ENCODE data around the gene KLB.

The KLB gene

GRCh38 chr4:39452153-39452859, 45.6 kb downstream of the KLB start:
- Histone ChIP-seq H3K27ac (ENCODE audit: low read depth, low read length) (no peak overlapping the region), H4K20me1 (ENCODE audit: control insufficient read depth, insufficient read depth, low read depth, low read length) (peaks cover 51% of the 10 kb centered on the region)

DNA sequence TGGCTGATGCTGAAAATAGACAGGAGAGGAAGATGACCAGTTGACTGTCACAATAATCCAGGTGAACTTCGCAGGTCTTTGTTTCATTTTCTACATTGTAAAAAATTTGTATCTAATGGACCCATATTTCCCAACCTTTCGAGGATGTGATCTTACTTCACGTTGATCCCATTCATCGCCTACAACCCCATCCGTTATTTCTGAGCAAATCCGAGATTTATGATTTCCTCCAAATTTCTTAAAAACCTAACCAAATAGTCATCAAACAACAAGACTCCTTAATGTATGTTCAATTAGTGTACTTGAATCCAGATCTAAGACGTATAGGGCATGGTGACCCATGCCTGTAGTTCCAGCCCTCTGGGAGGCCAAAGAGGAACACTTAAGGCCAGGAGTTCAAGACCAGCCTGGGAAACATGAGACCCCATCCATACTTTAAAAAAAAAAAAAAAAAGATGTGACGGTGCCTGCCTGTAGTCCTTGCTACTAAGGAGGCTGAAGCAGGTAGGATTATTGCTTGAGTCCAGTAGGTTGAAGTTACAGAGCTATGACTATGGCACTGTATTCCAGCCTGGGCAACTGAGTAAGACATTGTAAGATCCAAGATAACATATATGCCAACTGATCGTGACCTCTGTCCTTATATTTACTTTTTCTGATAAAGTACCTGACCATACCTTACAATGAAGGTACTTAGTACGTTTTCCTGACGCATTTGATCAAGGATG, 46.3 kb downstream of the KLB start:
- peaks cover 28% of the 10 kb centered on the region for H3K79me2 ChIP-seq (ENCODE audit: control insufficient read depth, low read length)
- no peaks in the 10 kb centered on the region for H3K9me2 ChIP-seq (replicated peaks; ENCODE audit: control insufficient read depth, low read length)
- TF ChIP-seq CTCF (IDR thresholded peaks at IDR 0.05; ENCODE audit: low read depth, low read length, poor library complexity, severe bottlenecking) (no peak), EZH2phosphoT487 (IDR thresholded peaks at IDR 0.05; ENCODE audit: borderline replicate concordance, low read length) (no peak)
- H4K20me1 ChIP-seq (ENCODE audit: control insufficient read depth, insufficient read depth, low read depth, low read length), result peaks cover 57% of the 10 kb centered on the region
- no peak overlapping the region for H3K27ac ChIP-seq (ENCODE audit: low read depth, low read length)
- H3F3A ChIP-seq (ENCODE audit: control insufficient read depth, insufficient read depth), result peaks cover 98% of the 10 kb centered on the region
- no peaks in the 10 kb centered on the region for H3K27me3 ChIP-seq (ENCODE audit: control insufficient read depth, low read length)
- no peaks in the 10 kb centered on the region for H3K9me3 ChIP-seq (ENCODE audit: control insufficient read depth, insufficient read depth, low read length)
- H3K4me1 ChIP-seq (ENCODE audit: control insufficient read depth, low read length), result peaks cover 24% of the 10 kb centered on the region
- no peak overlapping the region for H3K4me3 ChIP-seq (ENCODE audit: low read length)
- H3K4me2 ChIP-seq (ENCODE audit: low read length), result no peak overlapping the region
- H3K36me3 ChIP-seq (ENCODE audit: control insufficient read depth, low read length), result peaks cover 82% of the 10 kb centered on the region

More at GRCh38 chr4:39452153-39452859, 45.6 kb downstream of the KLB start:
- peaks cover 98% of the 10 kb centered on the region for H3F3A ChIP-seq (ENCODE audit: control insufficient read depth, insufficient read depth)
- H3K9me3 ChIP-seq (ENCODE audit: control insufficient read depth, insufficient read depth, low read length), result no peaks in the 10 kb centered on the region
- H3K4me2 ChIP-seq (ENCODE audit: low read length), result no peak overlapping the region
- H3K4me3 ChIP-seq (ENCODE audit: low read length), result no peak overlapping the region
- H3K9me2 ChIP-seq (replicated peaks; ENCODE audit: control insufficient read depth, low read length), result no peaks in the 10 kb centered on the region
- TF ChIP-seq EZH2phosphoT487 (IDR thresholded peaks at IDR 0.05; ENCODE audit: borderline replicate concordance, low read length) (no peak), CTCF (IDR thresholded peaks at IDR 0.05; ENCODE audit: low read depth, low read length, poor library complexity, severe bottlenecking) (no peak)
- peaks cover 21% of the 10 kb centered on the region for H3K79me2 ChIP-seq (ENCODE audit: control insufficient read depth, low read length)
- peaks cover 74% of the 10 kb centered on the region for H3K36me3 ChIP-seq (ENCODE audit: control insufficient read depth, low read length)
- peaks cover 26% of the 10 kb centered on the region for H3K4me1 ChIP-seq (ENCODE audit: control insufficient read depth, low read length)
- no peaks in the 10 kb centered on the region for H3K27me3 ChIP-seq (ENCODE audit: control insufficient read depth, low read length)

DNA sequence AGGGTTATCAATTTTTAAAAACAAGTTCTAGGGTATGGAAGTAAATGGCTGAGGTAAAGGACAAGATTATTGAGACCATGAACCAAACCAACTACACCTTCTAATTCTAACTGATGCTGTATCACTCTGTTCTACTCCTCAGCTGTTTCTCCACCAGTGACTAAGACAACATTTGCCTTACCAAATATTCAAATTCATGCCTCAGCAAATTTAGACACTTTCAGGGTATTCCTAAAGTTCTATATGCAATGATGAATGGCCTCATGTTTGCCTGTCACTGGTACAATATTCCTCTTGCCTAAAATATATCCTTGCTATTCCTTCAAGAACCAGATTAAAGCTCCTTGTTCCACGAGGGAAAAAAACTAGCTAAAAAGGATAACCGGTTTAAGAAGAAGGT, 47.0 kb downstream of the KLB start:
- TF ChIP-seq CTCF (IDR thresholded peaks at IDR 0.05; ENCODE audit: low read depth, low read length, poor library complexity, severe bottlenecking), result no peak
- no peak for TF ChIP-seq EZH2phosphoT487 (IDR thresholded peaks at IDR 0.05; ENCODE audit: borderline replicate concordance, low read length)
- Histone ChIP-seq H3K4me1 (ENCODE audit: control insufficient read depth, low read length) (peaks cover 24% of the 10 kb centered on the region), H3K27ac (ENCODE audit: low read depth, low read length) (no peak overlapping the region), H3K79me2 (ENCODE audit: control insufficient read depth, low read length) (peaks cover 35% of the 10 kb centered on the region), H3K4me2 (ENCODE audit: low read length) (no peak overlapping the region), H3K4me3 (ENCODE audit: low read length) (no peak overlapping the region), H3K9me2 (replicated peaks; ENCODE audit: control insufficient read depth, low read length) (no peaks in the 10 kb centered on the region), H3F3A (ENCODE audit: control insufficient read depth, insufficient read depth) (peaks cover 96% of the 10 kb centered on the region), H3K9me3 (ENCODE audit: control insufficient read depth, insufficient read depth, low read length) (no peaks in the 10 kb centered on the region), H4K20me1 (ENCODE audit: control insufficient read depth, insufficient read depth, low read depth, low read length) (peaks cover 57% of the 10 kb centered on the region), H3K36me3 (ENCODE audit: control insufficient read depth, low read length) (peaks cover 88% of the 10 kb centered on the region), H3K27me3 (ENCODE audit: control insufficient read depth, low read length) (no peaks in the 10 kb centered on the region)
